HepG2 (cell line): ENCODE results near the gene ZFAND2A. TPM values are rescaled to one million over a fixed set of nuclear protein-coding genes. Genes with fewer than 3 reads are reported as not detected.

Source experiments
- HNRNPUL1 ChIP-seq: fragments of 200-400 bp; formaldehyde crosslinking; IDR thresholded peaks from 2 replicates; pipeline ENCODE4 v1.6.1; 2017; ENCODE audit warnings: low read depth, mild to moderate bottlenecking, low read length, moderate library complexity
- PTBP1 ChIP-seq: fragments of 200-400 bp; formaldehyde crosslinking; IDR thresholded peaks from 2 replicates; pipeline ENCODE4 v1.6.1; 2018; ENCODE audit warnings: low read length, low read depth; ENCODE audit not compliant: poor library complexity, severe bottlenecking
- RBM39 ChIP-seq: fragments of 200-400 bp; formaldehyde crosslinking; IDR thresholded peaks from one replicate; pipeline ENCODE4 v1.6.1; 2018; ENCODE audit warnings: antibody characterized with exemption, mild to moderate bottlenecking, low read depth, low read length; ENCODE audit not compliant: poor library complexity, severe bottlenecking
- RFXAP ChIP-seq: sonication (generic); formaldehyde crosslinking; IDR thresholded peaks from 2 replicates; pipeline ENCODE4 v1.4.0; 2020; ENCODE audit warnings: missing genetic modification reagents, borderline replicate concordance
- ZNF547 ChIP-seq: sonication (generic); formaldehyde crosslinking; IDR thresholded peaks from 2 replicates; pipeline ENCODE4 v1.5.1; 2020; ENCODE audit warnings: mild to moderate bottlenecking, missing genetic modification reagents
- ZNF652 ChIP-seq: IDR thresholded peaks from 2 replicates; pipeline ENCODE4 v1.6.1; 2016; ENCODE audit warnings: low read depth, borderline replicate concordance
- ZSCAN22 ChIP-seq: sonication (generic); formaldehyde crosslinking; IDR thresholded peaks from 2 replicates; pipeline ENCODE4 v1.4.0; 2020; ENCODE audit warnings: mild to moderate bottlenecking, missing genetic modification reagents
- polyA plus RNA-seq, 8 experiments: library from polyadenylated mRNA; depleted of rRNA in 3 of 8; stranded (reverse) in 7 of 8; unstranded in 1 of 8; fragments of >200 nt; fragmentation: Illumina TruSeq in 4 of 8; extraction: Trizol in 4 of 8; gene quantifications; 2 replicates each; pipeline versions ENCODE4 v1.2.1 to v1.2.3, GENCODE V29; 2011 to 2016; ENCODE audit warnings: low read depth in 4 of 8, missing spikeins in 1 of 8, mixed read lengths in 1 of 8; ENCODE audit not compliant: insufficient read depth in 1 of 8
- total RNA-seq, 5 experiments: library from RNA; depleted of rRNA; stranded (reverse); fragments of >200 nt; fragmentation: Illumina TruSeq; extraction: Trizol; gene quantifications; 2 replicates each; pipeline ENCODE4 v1.2.3, GENCODE V29; 2016; ENCODE audit warnings: low read depth in 1 of 5
- TF ChIP-seq, protein P1 (sequence below): sonication (generic); formaldehyde crosslinking; IDR thresholded peaks from 2 replicates; pipeline ENCODE4 v1.5.0; 2020; ENCODE audit warnings: mild to moderate bottlenecking, missing genetic modification reagents
- TF ChIP-seq, protein P2 (sequence below): sonication (generic); formaldehyde crosslinking; IDR thresholded peaks from 2 replicates; pipeline ENCODE4 v1.4.0; 2020; ENCODE audit warnings: missing genetic modification reagents
- TF ChIP-seq, protein P3 (sequence below): IDR thresholded peaks from 2 replicates; pipeline ENCODE4 v1.6.1; 2016; ENCODE audit warnings: mild to moderate bottlenecking, missing biosample characterization, missing genetic modification reagents
- TF ChIP-seq, protein P4 (sequence below), 2 experiments: fragments of 450-650 bp in 1 of 2; sonication (generic) in 1 of 2; formaldehyde crosslinking in 1 of 2; IDR thresholded peaks; 2 replicates each; pipeline versions ENCODE4 v1.6.1 to v1.8.0; 2016 to 2022; ENCODE audit warnings: antibody characterized with exemption in 1 of 2, mild to moderate bottlenecking in 1 of 2, missing genetic modification reagents in 1 of 2
- TF ChIP-seq, protein P5 (sequence below): sonication (generic); formaldehyde crosslinking; IDR thresholded peaks from 2 replicates; pipeline ENCODE4 v1.4.0; 2020; ENCODE audit warnings: missing genetic modification reagents

Gene ZFAND2A
- total and polyA plus RNA-seq, 2 of the 13 experiments (the other 11 are each of a cell fraction or from before 2014, with no cell fraction given) = 140 to 153 TPM

DNA sequence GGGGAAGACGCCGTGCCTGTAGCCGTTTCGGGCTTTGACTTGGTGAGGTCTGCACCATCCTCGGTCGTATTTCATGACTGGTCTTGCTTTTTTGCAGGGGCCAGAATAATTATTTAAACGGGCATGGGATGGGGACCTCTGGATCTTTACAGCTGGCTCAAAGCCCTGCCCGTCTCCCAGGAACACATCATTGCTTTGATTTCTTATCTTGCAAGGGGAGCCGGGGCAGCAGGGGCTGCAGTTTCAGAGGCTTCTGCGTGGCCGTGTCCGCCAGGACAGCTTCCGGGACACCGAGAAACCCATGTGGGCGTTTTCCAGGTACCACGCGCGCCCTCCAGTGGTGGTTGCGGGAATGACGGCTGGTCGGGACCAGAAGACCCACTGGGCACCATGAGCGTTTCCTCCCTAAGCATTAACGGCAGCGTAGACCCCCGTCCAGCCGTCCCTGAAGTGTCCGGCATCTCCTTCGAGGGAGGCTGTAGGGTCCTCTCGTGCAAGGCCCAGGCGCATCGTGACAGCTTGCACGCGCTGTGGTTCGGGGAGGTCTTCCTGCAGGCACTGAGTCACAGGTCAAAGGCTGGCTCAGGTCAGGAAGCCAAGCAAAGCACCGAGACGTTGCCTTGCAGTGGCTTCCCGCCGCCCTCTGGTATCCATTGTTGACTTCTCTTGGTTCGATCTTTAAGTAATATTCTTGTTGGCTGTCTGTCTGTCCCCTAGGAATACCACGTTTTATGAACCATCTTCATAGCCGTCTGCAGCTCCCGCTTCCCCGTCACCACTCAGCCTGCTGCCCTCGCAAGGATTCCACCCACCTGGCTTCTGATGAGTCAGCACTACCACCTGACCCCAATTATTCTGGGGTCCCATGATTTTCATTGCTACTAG is 16.2 kb upstream of the ZFAND2A start (continued):
- TF ChIP-seq, protein P1, sequence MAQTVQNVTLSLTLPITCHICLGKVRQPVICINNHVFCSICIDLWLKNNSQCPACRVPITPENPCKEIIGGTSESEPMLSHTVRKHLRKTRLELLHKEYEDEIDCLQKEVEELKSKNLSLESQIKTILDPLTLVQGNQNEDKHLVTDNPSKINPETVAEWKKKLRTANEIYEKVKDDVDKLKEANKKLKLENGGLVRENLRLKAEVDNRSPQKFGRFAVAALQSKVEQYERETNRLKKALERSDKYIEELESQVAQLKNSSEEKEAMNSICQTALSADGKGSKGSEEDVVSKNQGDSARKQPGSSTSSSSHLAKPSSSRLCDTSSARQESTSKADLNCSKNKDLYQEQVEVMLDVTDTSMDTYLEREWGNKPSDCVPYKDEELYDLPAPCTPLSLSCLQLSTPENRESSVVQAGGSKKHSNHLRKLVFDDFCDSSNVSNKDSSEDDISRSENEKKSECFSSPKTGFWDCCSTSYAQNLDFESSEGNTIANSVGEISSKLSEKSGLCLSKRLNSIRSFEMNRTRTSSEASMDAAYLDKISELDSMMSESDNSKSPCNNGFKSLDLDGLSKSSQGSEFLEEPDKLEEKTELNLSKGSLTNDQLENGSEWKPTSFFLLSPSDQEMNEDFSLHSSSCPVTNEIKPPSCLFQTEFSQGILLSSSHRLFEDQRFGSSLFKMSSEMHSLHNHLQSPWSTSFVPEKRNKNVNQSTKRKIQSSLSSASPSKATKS (CRISPR knock-in tag) = no peak
- 0 out of 2 replicates have a peak, but pooled peaks have one; percentile 49 for TF ChIP-seq RFXAP (CRISPR knock-in tag)
- TF ChIP-seq, protein P2, sequence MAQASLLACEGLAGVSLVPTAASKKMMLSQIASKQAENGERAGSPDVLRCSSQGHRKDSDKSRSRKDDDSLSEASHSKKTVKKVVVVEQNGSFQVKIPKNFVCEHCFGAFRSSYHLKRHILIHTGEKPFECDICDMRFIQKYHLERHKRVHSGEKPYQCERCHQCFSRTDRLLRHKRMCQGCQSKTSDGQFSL (CRISPR knock-in tag) = no peak
- TF ChIP-seq, protein P3, sequence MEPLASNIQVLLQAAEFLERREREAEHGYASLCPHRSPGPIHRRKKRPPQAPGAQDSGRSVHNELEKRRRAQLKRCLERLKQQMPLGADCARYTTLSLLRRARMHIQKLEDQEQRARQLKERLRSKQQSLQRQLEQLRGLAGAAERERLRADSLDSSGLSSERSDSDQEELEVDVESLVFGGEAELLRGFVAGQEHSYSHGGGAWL (CRISPR knock-in tag) = no peak
- TF ChIP-seq ZNF652 (CRISPR knock-in tag) = no peak
- TF ChIP-seq, protein P4, sequence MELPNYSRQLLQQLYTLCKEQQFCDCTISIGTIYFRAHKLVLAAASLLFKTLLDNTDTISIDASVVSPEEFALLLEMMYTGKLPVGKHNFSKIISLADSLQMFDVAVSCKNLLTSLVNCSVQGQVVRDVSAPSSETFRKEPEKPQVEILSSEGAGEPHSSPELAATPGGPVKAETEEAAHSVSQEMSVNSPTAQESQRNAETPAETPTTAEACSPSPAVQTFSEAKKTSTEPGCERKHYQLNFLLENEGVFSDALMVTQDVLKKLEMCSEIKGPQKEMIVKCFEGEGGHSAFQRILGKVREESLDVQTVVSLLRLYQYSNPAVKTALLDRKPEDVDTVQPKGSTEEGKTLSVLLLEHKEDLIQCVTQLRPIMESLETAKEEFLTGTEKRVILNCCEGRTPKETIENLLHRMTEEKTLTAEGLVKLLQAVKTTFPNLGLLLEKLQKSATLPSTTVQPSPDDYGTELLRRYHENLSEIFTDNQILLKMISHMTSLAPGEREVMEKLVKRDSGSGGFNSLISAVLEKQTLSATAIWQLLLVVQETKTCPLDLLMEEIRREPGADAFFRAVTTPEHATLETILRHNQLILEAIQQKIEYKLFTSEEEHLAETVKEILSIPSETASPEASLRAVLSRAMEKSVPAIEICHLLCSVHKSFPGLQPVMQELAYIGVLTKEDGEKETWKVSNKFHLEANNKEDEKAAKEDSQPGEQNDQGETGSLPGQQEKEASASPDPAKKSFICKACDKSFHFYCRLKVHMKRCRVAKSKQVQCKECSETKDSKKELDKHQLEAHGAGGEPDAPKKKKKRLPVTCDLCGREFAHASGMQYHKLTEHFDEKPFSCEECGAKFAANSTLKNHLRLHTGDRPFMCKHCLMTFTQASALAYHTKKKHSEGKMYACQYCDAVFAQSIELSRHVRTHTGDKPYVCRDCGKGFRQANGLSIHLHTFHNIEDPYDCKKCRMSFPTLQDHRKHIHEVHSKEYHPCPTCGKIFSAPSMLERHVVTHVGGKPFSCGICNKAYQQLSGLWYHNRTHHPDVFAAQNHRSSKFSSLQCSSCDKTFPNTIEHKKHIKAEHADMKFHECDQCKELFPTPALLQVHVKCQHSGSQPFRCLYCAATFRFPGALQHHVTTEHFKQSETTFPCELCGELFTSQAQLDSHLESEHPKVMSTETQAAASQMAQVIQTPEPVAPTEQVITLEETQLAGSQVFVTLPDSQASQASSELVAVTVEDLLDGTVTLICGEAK (IDR thresholded peaks at IDR 0.05) = no peak
- TF ChIP-seq, protein P4 (CRISPR knock-in tag; IDR thresholded peaks at IDR 0.05) = 0 out of 2 replicates have a peak, but pooled peaks have one; percentile 46
- peak; percentile 37 for TF ChIP-seq RBM39
- TF ChIP-seq, protein P5, sequence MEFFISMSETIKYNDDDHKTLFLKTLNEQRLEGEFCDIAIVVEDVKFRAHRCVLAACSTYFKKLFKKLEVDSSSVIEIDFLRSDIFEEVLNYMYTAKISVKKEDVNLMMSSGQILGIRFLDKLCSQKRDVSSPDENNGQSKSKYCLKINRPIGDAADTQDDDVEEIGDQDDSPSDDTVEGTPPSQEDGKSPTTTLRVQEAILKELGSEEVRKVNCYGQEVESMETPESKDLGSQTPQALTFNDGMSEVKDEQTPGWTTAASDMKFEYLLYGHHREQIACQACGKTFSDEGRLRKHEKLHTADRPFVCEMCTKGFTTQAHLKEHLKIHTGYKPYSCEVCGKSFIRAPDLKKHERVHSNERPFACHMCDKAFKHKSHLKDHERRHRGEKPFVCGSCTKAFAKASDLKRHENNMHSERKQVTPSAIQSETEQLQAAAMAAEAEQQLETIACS = no peak
- TF ChIP-seq ZNF547 (CRISPR knock-in tag) = peak; percentile 68; the same call in 1 of the 2 replicates
- no peak for TF ChIP-seq PTBP1
- no peak for TF ChIP-seq HNRNPUL1
- no peak for TF ChIP-seq ZSCAN22 (CRISPR knock-in tag)
